Sigmoid colon (tissue), 7 donors: ENCODE data around the gene BRD2. TPM values are rescaled to one million over a fixed set of nuclear protein-coding genes. Genes with fewer than 3 reads are reported as not detected.

Experiments
- DNase-seq: peaks from one replicate; pipeline ENCODE4 v3.0.0-alpha.2; 2019
- H3K27ac ChIP-seq, 4 donors: fragments of 200-600 bp; sonication (generic); one replicate each; pipeline ENCODE4 v1.5.1; 2016 to 2019; ENCODE audit warnings: mild to moderate bottlenecking in 1 of 4
- H3K27me3 ChIP-seq, 3 donors: fragments of 200-600 bp; sonication (generic); one replicate each; pipeline ENCODE4 v1.5.1; 2019; ENCODE audit warnings: mild to moderate bottlenecking in 1 of 3
- H3K36me3 ChIP-seq, 4 donors: fragments of 200-600 bp; sonication (generic); one replicate each; pipeline ENCODE4 v1.5.1; 2016 to 2019
- H3K4me1 ChIP-seq, 4 donors: fragments of 200-600 bp; sonication (generic); one replicate each; pipeline ENCODE4 v1.5.1; 2017 to 2019
- H3K4me3 ChIP-seq, 4 donors: fragments of 200-600 bp; sonication (generic); one replicate each; pipeline ENCODE4 v1.5.1; 2017 to 2019; ENCODE audit warnings: mild to moderate bottlenecking in 2 of 4, moderate library complexity in 1 of 4
- H3K9me3 ChIP-seq, 4 donors: fragments of 200-600 bp in 3 of 4; sonication (generic) in 3 of 4; one replicate each; pipeline versions ENCODE4 v1.5.1 to v1.6.1; 2013 to 2019
- EP300 ChIP-seq, 4 donors: sonication (generic); formaldehyde crosslinking; IDR thresholded peaks; one replicate each; pipeline ENCODE4 v1.6.1; 2017; ENCODE audit warnings: antibody characterized with exemption in 4 of 4
- POLR2A ChIP-seq, 2 donors: fragments of 450-650 bp; IDR thresholded peaks; one replicate each; pipeline ENCODE4 v1.6.1; 2016; ENCODE audit warnings: antibody characterized with exemption in 2 of 2, mild to moderate bottlenecking in 2 of 2, moderate library complexity in 2 of 2
- POLR2AphosphoS5 ChIP-seq, 4 donors: sonication (generic); formaldehyde crosslinking; IDR thresholded peaks; one replicate each; pipeline ENCODE4 v1.6.1; 2017; ENCODE audit warnings: antibody characterized with exemption in 4 of 4
- WGBS, 2 donors: extraction: QIAGEN DNeasy Blood & Tissue Kit; methylation state at CpG; one replicate each; pipeline ENCODE4 v1.1.7; 2013; 5-methylcytosine and 5-hydroxymethylcytosine counted together
- intact Hi-C: fragments of 100-400 bp; cut with DNase I; formaldehyde crosslinking; loops from one replicate; pipeline ENCODE4 v1.15.1; 2023
- polyA plus RNA-seq, 3 donors: library from polyadenylated mRNA; stranded (reverse); fragments of 200-250 nt; gene quantifications; one replicate each; pipeline ENCODE4 v1.2.3, GENCODE V29; 2013
- total RNA-seq, 4 donors: library from RNA; depleted of rRNA; stranded (reverse); fragments of >200 nt; gene quantifications; one replicate each; pipeline ENCODE4 v1.1.0, GENCODE V29; 2016
- TF ChIP-seq, protein P1 (sequence below), 4 experiments: fragments of 450-650 bp in 3 of 4; fragments of 200-600 bp in 1 of 4; IDR thresholded peaks; one replicate each; pipeline ENCODE4 v1.5.1; 2016 to 2019; ENCODE audit warnings: antibody characterized with exemption in 4 of 4, mild to moderate bottlenecking in 3 of 4, moderate library complexity in 2 of 4
- donor health status: healthy with polysubstance abuse.
- donor health status: Bipolar disorder and iron deficiency.
- donor health status: healthy.

Gene BRD2
- total and polyA plus RNA-seq, 7 donors = 60.6 to 135 (median 84.2) TPM

DNA sequence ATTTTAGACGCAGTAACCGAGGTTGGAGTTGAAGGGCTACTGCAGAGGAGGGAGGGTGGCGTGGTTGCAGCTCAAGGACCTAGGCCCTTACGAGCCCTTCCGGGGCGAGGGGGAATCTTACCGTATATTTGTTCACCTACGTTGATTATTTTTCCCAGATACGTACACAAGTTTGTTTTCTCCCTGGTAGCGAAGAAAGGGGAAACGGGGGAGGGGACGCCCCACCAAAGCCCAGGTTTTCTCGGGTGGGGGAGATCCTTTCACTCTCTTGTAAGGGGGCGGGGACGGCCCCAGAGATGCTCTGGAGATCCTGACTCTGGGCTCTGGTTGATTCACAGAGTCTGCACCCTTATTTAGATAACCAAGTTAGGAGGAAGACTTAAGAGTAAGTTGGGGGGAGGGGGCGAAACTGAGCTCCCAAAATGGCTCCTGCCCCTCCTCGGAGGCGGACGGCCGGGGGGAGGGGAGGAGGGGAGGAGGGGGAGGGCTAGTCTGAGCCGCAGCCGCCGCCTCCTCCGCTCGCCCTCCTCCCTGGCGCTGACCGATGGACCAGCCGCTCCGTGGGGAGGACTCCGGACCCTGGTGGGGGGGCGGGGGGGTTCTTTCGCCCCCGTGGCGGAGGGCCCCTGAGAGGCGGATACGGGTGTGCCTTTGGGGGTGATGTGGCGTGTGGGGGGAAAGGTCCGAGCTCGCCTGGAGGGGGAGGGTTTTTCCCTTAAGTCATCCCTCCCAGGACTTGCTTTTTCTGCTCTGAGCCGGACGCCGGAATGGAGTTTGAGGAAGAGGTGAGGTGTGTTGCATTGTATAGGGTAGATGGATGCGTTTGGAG lies 2.2 kb downstream of the BRD2 start:
- Histone ChIP-seq H3K4me3 (peak overlapping the region; percentile 70 to 87 (median 78)), H3K27me3 (no peaks in the 10 kb centered on the region), H3K36me3 (peaks cover 23 to 26% (median 26%) of the 10 kb centered on the region in 4 donors), H3K4me1 (peaks cover 0 to 38% (median 34%) of the 10 kb centered on the region in 4 donors), H3K27ac (peak overlapping the region; percentile 98 to 99 (median 98)), H3K9me3 (no peaks in the 10 kb centered on the region)
- intact Hi-C loops = loop anchor here (5.0 kb wide), 1 partner anchor 447 kb away; the partner anchor contains the start of gene CUTA
- 1% methylated on average over 43 of the region's 43 CpGs for WGBS, 2 donors
- peak; percentile 96 for DNase-seq
- TF ChIP-seq POLR2A (IDR thresholded peaks at IDR 0.05) (peak; percentile 17 to 46), EP300 (IDR thresholded peaks at IDR 0.05) (peak in 2 of 4 donors; percentile 6 to 12), POLR2AphosphoS5 (IDR thresholded peaks at IDR 0.05) (peak; percentile 21 to 73 (median 52))
- TF ChIP-seq, protein P1, sequence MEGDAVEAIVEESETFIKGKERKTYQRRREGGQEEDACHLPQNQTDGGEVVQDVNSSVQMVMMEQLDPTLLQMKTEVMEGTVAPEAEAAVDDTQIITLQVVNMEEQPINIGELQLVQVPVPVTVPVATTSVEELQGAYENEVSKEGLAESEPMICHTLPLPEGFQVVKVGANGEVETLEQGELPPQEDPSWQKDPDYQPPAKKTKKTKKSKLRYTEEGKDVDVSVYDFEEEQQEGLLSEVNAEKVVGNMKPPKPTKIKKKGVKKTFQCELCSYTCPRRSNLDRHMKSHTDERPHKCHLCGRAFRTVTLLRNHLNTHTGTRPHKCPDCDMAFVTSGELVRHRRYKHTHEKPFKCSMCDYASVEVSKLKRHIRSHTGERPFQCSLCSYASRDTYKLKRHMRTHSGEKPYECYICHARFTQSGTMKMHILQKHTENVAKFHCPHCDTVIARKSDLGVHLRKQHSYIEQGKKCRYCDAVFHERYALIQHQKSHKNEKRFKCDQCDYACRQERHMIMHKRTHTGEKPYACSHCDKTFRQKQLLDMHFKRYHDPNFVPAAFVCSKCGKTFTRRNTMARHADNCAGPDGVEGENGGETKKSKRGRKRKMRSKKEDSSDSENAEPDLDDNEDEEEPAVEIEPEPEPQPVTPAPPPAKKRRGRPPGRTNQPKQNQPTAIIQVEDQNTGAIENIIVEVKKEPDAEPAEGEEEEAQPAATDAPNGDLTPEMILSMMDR (IDR thresholded peaks at IDR 0.05) = no peak

DNA sequence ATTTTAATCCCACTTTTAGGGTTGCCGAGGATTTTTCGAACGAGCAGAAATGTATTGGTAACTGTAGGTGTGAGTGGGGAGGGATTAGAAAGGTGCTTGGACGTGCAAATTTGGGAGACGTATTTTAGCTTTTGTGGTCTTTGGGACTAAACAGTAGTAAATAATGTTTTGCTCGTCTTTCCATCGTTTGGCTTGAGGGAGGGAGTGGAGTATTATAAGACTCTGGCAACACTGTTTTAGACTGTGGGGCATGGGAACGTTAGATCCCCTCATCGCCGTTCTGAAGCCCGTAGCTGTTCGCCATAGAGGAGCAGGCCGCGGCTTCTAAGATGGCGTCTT lies 2.8 kb downstream of the BRD2 start:
- TF ChIP-seq, protein P1 (IDR thresholded peaks at IDR 0.05) = no peak
- TF ChIP-seq POLR2A (IDR thresholded peaks at IDR 0.05) (no peak), POLR2AphosphoS5 (IDR thresholded peaks at IDR 0.05) (no peak), EP300 (IDR thresholded peaks at IDR 0.05) (no peak)

DNA sequence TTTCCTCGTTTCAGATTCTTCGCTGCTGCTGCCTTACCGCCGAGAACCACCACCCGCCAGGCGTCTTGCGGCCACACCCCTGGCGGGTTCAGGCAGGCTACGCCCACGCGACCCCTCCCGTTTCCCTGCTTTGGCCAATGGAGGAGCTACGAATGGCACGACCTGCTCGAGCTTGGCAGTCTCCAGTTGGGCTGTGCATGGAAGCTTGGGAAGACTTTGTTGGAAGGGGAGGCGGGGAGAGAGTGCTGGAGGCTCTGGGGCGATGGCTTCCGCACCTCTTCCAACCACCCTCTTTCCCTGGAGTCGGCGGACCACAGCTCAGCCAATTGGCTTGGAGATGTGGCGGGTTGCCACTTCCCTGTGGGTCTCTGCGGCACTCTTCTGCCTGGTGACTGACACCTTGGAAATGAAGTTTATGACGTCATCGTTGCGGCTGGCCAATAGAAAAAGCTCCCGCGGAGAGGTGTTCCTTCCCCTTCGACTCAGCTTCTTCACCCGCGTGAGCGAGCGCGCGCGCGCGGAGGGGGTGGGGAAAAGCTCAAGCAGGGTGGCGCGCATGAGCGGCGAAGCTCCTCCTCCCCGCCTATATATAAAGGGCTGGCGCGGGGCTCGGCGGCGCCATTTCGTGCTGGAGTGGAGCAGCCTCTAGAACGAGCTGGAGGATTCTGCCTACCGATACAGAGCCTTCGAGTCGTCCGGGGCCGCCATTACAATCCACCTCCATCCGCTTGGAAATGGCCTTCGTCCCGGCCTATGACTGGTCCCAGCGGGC lies 3.4 kb downstream of the BRD2 start:
- H3K4me3 ChIP-seq = peak overlapping the region; percentile 71 to 87 (median 83)
- intact Hi-C loops = loop anchor here (5.0 kb wide), 1 partner anchor 446 kb away; the partner anchor contains the start of gene CUTA
- no peaks in the 10 kb centered on the region for H3K9me3 ChIP-seq

More for the DNA sequence above, 2.8 kb downstream of the BRD2 start:
- Histone ChIP-seq H3K9me3 (no peaks in the 10 kb centered on the region), H3K4me1 (peaks cover 0 to 41% (median 34%) of the 10 kb centered on the region in 4 donors), H3K27ac (peak overlapping the region; percentile 98 to 99 (median 98)), H3K36me3 (peaks cover 29 to 32% (median 31%) of the 10 kb centered on the region in 4 donors), H3K4me3 (peak overlapping the region; percentile 70 to 87 (median 78)), H3K27me3 (no peaks in the 10 kb centered on the region)
- intact Hi-C loops = loop anchor here (5.0 kb wide), 1 partner anchor 446 kb away; the partner anchor contains the start of gene CUTA
- DNase-seq = no peak
- 0% methylated on average over 15 of the region's 15 CpGs for WGBS, 2 donors

More for the DNA sequence above, 3.4 kb downstream of the BRD2 start:
- TF ChIP-seq POLR2AphosphoS5 (IDR thresholded peaks at IDR 0.05) (peak; percentile 98 to 100 (median 100)), POLR2A (IDR thresholded peaks at IDR 0.05) (peak; percentile 99), EP300 (IDR thresholded peaks at IDR 0.05) (peak in 2 of 4 donors; percentile 48 to 82)
- TF ChIP-seq, protein P1 (IDR thresholded peaks at IDR 0.05) = no peak
- peaks cover 34 to 38% (median 36%) of the 10 kb centered on the region in 4 donors for H3K36me3 ChIP-seq
- DNase-seq = peak; percentile 100
- peaks cover 0 to 41% (median 35%) of the 10 kb centered on the region in 4 donors for H3K4me1 ChIP-seq
- no peaks in the 10 kb centered on the region for H3K27me3 ChIP-seq
- 0% methylated on average over 58 of the region's 58 CpGs for WGBS, 2 donors
- peak overlapping the region; percentile 98 to 99 (median 98) for H3K27ac ChIP-seq
